HepG2 (cell line): ENCODE measurements around the gene CXCL3. TPM values are rescaled to one million over a fixed set of nuclear protein-coding genes. Genes with fewer than 3 reads are reported as not detected.

Experiments
- ATAC-seq: fragments of 200-7000 bp; cut with Tn5 transposase; 3 replicates; pipeline ENCODE4 v1.9.1; 2020; ENCODE audit warnings: mild to moderate bottlenecking, moderate library complexity
- BruUV-seq: library from RNA; stranded (reverse); fragments of 400-500 nt; replicated peaks from 2 replicates; lab custom pipeline; 2021; lab: Mats Ljungman, UMichigan
- CTCF ChIA-PET: fragments of 300-600 bp; formaldehyde crosslinking; extraction: SDS; loops from one replicate; lab custom pipeline; 2021; ENCODE audit warnings: low total read pairs, inconsistent platforms, low intra/inter-chr PET ratio; lab: Yijun Ruan, JAX
- POLR2A ChIA-PET: fragments of 350-600 bp; sonication (Branson Sonifier 250); formaldehyde crosslinking; loops from one replicate; lab custom pipeline; 2020; ENCODE audit warnings: antibody characterized with exemption, inconsistent platforms; lab: Yijun Ruan, JAX
- DNase-seq: peaks from one replicate; pipeline ENCODE4 v3.0.0-alpha.2; 2015; ENCODE audit warnings: low spot score
- FAIRE-seq: peaks from 3 replicates; lab custom pipeline; 2011; peaks lifted over from hg19 to GRCh38; lab: Jason Lieb, UNC
- H2AFZ ChIP-seq: one replicate; pipeline ENCODE4 v1.6.1; 2011; ENCODE audit warnings: low read length, inconsistent platforms
- H3K27ac ChIP-seq: fragments of 300-600 bp; 3 replicates; pipeline ENCODE4 v1.8.0; 2011; ENCODE audit warnings: mixed run types, mild to moderate bottlenecking, mixed read lengths, low read length, inconsistent platforms; ENCODE audit not compliant: insufficient read depth; ENCODE audit errors: extremely low read length
- H3K27me3 ChIP-seq, 2 experiments: fragments of 200-600 bp in 1 of 2; 2 replicates in 1 of 2; 3 replicates in 1 of 2; pipeline versions ENCODE4 v1.6.0 to v1.8.0; 2011; ENCODE audit warnings: low read length in 2 of 2, mild to moderate bottlenecking in 2 of 2, moderate library complexity in 2 of 2, inconsistent platforms in 1 of 2; ENCODE audit not compliant: insufficient read depth in 2 of 2, control insufficient read depth in 1 of 2
- H3K36me3 ChIP-seq, 2 experiments: fragments of 200-600 bp in 1 of 2; replicated peaks in 1 of 2; 2 replicates in 1 of 2; 3 replicates in 1 of 2; pipeline versions ENCODE4 v1.5.1 to v1.8.0; 2011; ENCODE audit warnings: low read length in 2 of 2, inconsistent platforms in 1 of 2; ENCODE audit not compliant: insufficient read depth in 2 of 2, control insufficient read depth in 1 of 2
- H3K4me1 ChIP-seq: 2 replicates; pipeline ENCODE4 v1.5.1; 2012; ENCODE audit warnings: low read length, inconsistent platforms; ENCODE audit not compliant: insufficient read depth
- H3K4me2 ChIP-seq: 2 replicates; pipeline ENCODE4 v1.6.0; 2011; ENCODE audit warnings: low read depth, low read length, inconsistent platforms
- H3K4me3 ChIP-seq, 3 experiments: fragments of 200-600 bp in 1 of 3; sonication (generic), shearing (Covaris generic) in 1 of 3; replicated peaks in 1 of 3; 2 replicates each; pipeline ENCODE4 v1.5.1; 2011 to 2016; ENCODE audit warnings: low read length in 3 of 3, inconsistent platforms in 2 of 3, low read depth in 2 of 3, mild to moderate bottlenecking in 2 of 3, control low read depth in 1 of 3, mixed read lengths in 1 of 3; ENCODE audit not compliant: insufficient read depth in 1 of 3
- H3K79me2 ChIP-seq: one replicate; pipeline ENCODE4 v1.6.1; 2011; ENCODE audit warnings: low read length, inconsistent platforms; ENCODE audit not compliant: insufficient read depth
- H3K9ac ChIP-seq: 2 replicates; pipeline ENCODE4 v1.6.0; 2011; ENCODE audit warnings: mild to moderate bottlenecking, low read depth, low read length, inconsistent platforms; ENCODE audit not compliant: insufficient read depth
- H3K9me3 ChIP-seq: 2 replicates; pipeline ENCODE4 v1.5.1; 2012; ENCODE audit warnings: mild to moderate bottlenecking, low read length
- H4K20me1 ChIP-seq: 2 replicates; pipeline ENCODE4 v1.6.0; 2011; ENCODE audit warnings: inconsistent platforms, mild to moderate bottlenecking, low read length, moderate library complexity; ENCODE audit not compliant: insufficient read depth
- CEBPG ChIP-seq: IDR thresholded peaks from 2 replicates; pipeline ENCODE4 v1.6.1; 2016
- FOSL2 ChIP-seq: sonication (generic); formaldehyde crosslinking; IDR thresholded peaks from 2 replicates; pipeline ENCODE4 v1.4.0; 2020; ENCODE audit warnings: missing genetic modification reagents
- IKZF1 ChIP-seq: fragments of 450-650 bp; IDR thresholded peaks from 2 replicates; pipeline ENCODE4 v1.7.1; 2016
- KMT2A ChIP-seq: sonication (generic); formaldehyde crosslinking; IDR thresholded peaks from 2 replicates; pipeline ENCODE4 v1.4.0; 2020; ENCODE audit warnings: missing genetic modification reagents
- POLR2AphosphoS5 ChIP-seq: IDR thresholded peaks from 2 replicates; pipeline ENCODE4 v1.6.1; 2012; ENCODE audit warnings: low read depth, low read length
- SIX4 ChIP-seq: sonication (generic); formaldehyde crosslinking; IDR thresholded peaks from 2 replicates; pipeline ENCODE4 v1.4.0; 2020; ENCODE audit warnings: missing genetic modification reagents
- SMC3 ChIP-seq: IDR thresholded peaks from 2 replicates; pipeline ENCODE4 v1.6.1; 2011; ENCODE audit warnings: low read length, improper control_type of control experiment
- ZFP36 ChIP-seq: fragments of 150-350 bp; IDR thresholded peaks from 2 replicates; pipeline ENCODE4 v1.6.1; 2018; ENCODE audit warnings: borderline replicate concordance, low read length, low read depth; ENCODE audit not compliant: partially characterized antibody
- ZNF468 ChIP-seq: sonication (generic); formaldehyde crosslinking; IDR thresholded peaks from 2 replicates; pipeline ENCODE4 v1.8.0; 2022; ENCODE audit warnings: mild to moderate bottlenecking, moderate library complexity, missing genetic modification reagents
- WGBS: methylation state at CpG from one replicate; pipeline ENCODE4 v1.1.6; 2017; ENCODE audit warnings: low lambda C conversion rate; 5-methylcytosine and 5-hydroxymethylcytosine counted together
- in situ Hi-C: cut with HindIII; loops from 2 replicates; pipeline ENCODE4 v1.10.0; 2017; ENCODE audit warnings: low pct_unique_long_range_greater_than_20kb; ENCODE audit not compliant: extremely low pct_ligation_motif_present
- intact Hi-C: fragments of 100-400 bp; cut with micrococcal nuclease; formaldehyde crosslinking; loops from one replicate; pipeline ENCODE4 v1.10.0; 2022; ENCODE audit not compliant: unreplicated experiment
- polyA plus RNA-seq, 8 experiments: library from polyadenylated mRNA; depleted of rRNA in 3 of 8; stranded (reverse) in 7 of 8; unstranded in 1 of 8; fragments of >200 nt; fragmentation: Illumina TruSeq in 4 of 8; extraction: Trizol in 4 of 8; gene quantifications; 2 replicates each; pipeline versions ENCODE4 v1.2.1 to v1.2.3, GENCODE V29; 2011 to 2016; ENCODE audit warnings: low read depth in 4 of 8, missing spikeins in 1 of 8, mixed read lengths in 1 of 8; ENCODE audit not compliant: insufficient read depth in 1 of 8
- total RNA-seq, 5 experiments: library from RNA; depleted of rRNA; stranded (reverse); fragments of >200 nt; fragmentation: Illumina TruSeq; extraction: Trizol; gene quantifications; 2 replicates each; pipeline ENCODE4 v1.2.3, GENCODE V29; 2016; ENCODE audit warnings: low read depth in 1 of 5
- TF ChIP-seq, protein P1 (sequence below): sonication (generic); formaldehyde crosslinking; conservative IDR thresholded peaks from 2 replicates; pipeline ENCODE4 v1.8.0; 2022; ENCODE audit warnings: mild to moderate bottlenecking, moderate library complexity, missing genetic modification reagents
- TF ChIP-seq, protein P2 (sequence below): sonication (generic); formaldehyde crosslinking; IDR thresholded peaks from 2 replicates; pipeline ENCODE4 v1.4.0; 2020; ENCODE audit warnings: missing genetic modification reagents; ENCODE audit errors: not compliant biosample characterization
- TF ChIP-seq, protein P3 (sequence below): sonication (generic); formaldehyde crosslinking; IDR thresholded peaks from 2 replicates; pipeline ENCODE4 v1.4.0; 2020; ENCODE audit warnings: missing genetic modification reagents
- TF ChIP-seq, protein P4 (sequence below): sonication (generic); formaldehyde crosslinking; IDR thresholded peaks from 2 replicates; pipeline ENCODE4 v1.4.0; 2020; ENCODE audit warnings: mild to moderate bottlenecking, missing genetic modification reagents
- TF ChIP-seq, protein P5 (sequence below): sonication (generic); formaldehyde crosslinking; IDR thresholded peaks from 2 replicates; pipeline ENCODE4 v1.4.0; 2020; ENCODE audit warnings: missing genetic modification reagents
- TF ChIP-seq, protein P6 (sequence below): IDR thresholded peaks from 2 replicates; pipeline ENCODE4 v1.6.1; 2016; ENCODE audit warnings: low read depth

Gene CXCL3
- total and polyA plus RNA-seq, 2 of the 13 experiments (the other 11 are each of a cell fraction or from before 2014, with no cell fraction given): 0.13 TPM; not detected in 1

DNA sequence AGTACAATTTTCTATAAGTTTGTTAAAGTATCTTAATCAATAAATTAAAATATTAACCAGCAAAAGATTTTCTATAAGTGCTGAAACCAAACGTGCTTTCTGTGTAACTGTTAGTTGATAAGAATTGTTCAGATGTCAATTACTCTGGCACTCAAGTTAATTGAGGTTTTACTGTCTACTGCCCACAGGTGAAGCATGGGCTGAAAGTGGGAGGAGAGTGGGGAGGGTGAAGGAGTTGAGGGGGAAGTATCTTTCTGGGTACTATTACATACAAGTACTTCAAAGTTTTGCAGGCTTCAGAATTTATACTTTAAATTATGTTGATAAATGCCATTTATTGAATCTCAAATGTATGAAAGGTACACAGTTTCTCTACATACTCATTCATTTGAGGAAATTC lies 19.1 kb upstream of the CXCL3 start:
- no peak overlapping the region for H3K4me3 ChIP-seq
- CTCF ChIA-PET: no interaction called here
- POLR2A ChIA-PET: no interaction called here
- DNase-seq (no peak), ATAC-seq (no peak), FAIRE-seq (no peak)
- intact Hi-C loops: no loop called here
- no peaks in the 10 kb centered on the region for H3K9me3 ChIP-seq
- H3K79me2 ChIP-seq: no peaks in the 10 kb centered on the region
- in situ Hi-C loops: no loop called here
- H2AFZ ChIP-seq: no peak overlapping the region
- H4K20me1 ChIP-seq: no peaks in the 10 kb centered on the region
- no peak overlapping the region for H3K27ac ChIP-seq
- no peaks in the 10 kb centered on the region for H3K27me3 ChIP-seq
- H3K4me2 ChIP-seq: no peak overlapping the region
- no peaks in the 10 kb centered on the region for H3K36me3 ChIP-seq
- 0% methylated on average over 1 of the region's 1 CpG for WGBS
- H3K9ac ChIP-seq: no peak overlapping the region
- H3K4me1 ChIP-seq: no peaks in the 10 kb centered on the region
- BruUV-seq: no TSS peak
- TF ChIP-seq, protein P1, sequence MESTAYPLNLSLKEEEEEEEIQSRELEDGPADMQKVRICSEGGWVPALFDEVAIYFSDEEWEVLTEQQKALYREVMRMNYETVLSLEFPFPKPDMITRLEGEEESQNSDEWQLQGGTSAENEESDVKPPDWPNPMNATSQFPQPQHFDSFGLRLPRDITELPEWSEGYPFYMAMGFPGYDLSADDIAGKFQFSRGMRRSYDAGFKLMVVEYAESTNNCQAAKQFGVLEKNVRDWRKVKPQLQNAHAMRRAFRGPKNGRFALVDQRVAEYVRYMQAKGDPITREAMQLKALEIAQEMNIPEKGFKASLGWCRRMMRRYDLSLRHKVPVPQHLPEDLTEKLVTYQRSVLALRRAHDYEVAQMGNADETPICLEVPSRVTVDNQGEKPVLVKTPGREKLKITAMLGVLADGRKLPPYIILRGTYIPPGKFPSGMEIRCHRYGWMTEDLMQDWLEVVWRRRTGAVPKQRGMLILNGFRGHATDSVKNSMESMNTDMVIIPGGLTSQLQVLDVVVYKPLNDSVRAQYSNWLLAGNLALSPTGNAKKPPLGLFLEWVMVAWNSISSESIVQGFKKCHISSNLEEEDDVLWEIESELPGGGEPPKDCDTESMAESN (CRISPR knock-in tag): no peak
- TF ChIP-seq POLR2AphosphoS5 (no peak), KMT2A (CRISPR knock-in tag) (no peak), IKZF1 (no peak), ZNF468 (CRISPR knock-in tag) (no peak), FOSL2 (CRISPR knock-in tag) (no peak), SIX4 (CRISPR knock-in tag) (no peak), CEBPG (CRISPR knock-in tag) (no peak), ZFP36 (no peak), SMC3 (no peak)
- TF ChIP-seq, protein P2, sequence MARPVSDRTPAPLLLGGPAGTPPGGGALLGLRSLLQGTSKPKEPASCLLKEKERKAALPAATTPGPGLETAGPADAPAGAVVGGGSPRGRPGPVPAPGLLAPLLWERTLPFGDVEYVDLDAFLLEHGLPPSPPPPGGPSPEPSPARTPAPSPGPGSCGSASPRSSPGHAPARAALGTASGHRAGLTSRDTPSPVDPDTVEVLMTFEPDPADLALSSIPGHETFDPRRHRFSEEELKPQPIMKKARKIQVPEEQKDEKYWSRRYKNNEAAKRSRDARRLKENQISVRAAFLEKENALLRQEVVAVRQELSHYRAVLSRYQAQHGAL: no peak
- TF ChIP-seq, protein P3, sequence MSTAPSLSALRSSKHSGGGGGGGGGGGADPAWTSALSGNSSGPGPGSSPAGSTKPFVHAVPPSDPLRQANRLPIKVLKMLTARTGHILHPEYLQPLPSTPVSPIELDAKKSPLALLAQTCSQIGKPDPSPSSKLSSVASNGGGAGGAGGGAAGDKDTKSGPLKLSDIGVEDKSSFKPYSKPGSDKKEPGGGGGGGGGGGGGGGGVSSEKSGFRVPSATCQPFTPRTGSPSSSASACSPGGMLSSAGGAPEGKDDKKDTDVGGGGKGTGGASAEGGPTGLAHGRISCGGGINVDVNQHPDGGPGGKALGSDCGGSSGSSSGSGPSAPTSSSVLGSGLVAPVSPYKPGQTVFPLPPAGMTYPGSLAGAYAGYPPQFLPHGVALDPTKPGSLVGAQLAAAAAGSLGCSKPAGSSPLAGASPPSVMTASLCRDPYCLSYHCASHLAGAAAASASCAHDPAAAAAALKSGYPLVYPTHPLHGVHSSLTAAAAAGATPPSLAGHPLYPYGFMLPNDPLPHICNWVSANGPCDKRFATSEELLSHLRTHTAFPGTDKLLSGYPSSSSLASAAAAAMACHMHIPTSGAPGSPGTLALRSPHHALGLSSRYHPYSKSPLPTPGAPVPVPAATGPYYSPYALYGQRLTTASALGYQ: no peak
- TF ChIP-seq, protein P4, sequence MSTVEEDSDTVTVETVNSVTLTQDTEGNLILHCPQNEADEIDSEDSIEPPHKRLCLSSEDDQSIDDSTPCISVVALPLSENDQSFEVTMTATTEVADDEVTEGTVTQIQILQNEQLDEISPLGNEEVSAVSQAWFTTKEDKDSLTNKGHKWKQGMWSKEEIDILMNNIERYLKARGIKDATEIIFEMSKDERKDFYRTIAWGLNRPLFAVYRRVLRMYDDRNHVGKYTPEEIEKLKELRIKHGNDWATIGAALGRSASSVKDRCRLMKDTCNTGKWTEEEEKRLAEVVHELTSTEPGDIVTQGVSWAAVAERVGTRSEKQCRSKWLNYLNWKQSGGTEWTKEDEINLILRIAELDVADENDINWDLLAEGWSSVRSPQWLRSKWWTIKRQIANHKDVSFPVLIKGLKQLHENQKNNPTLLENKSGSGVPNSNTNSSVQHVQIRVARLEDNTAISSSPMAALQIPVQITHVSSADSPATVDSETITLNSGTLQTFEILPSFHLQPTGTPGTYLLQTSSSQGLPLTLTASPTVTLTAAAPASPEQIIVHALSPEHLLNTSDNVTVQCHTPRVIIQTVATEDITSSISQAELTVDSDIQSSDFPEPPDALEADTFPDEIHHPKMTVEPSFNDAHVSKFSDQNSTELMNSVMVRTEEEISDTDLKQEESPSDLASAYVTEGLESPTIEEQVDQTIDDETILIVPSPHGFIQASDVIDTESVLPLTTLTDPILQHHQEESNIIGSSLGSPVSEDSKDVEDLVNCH: no peak
- TF ChIP-seq, protein P5, sequence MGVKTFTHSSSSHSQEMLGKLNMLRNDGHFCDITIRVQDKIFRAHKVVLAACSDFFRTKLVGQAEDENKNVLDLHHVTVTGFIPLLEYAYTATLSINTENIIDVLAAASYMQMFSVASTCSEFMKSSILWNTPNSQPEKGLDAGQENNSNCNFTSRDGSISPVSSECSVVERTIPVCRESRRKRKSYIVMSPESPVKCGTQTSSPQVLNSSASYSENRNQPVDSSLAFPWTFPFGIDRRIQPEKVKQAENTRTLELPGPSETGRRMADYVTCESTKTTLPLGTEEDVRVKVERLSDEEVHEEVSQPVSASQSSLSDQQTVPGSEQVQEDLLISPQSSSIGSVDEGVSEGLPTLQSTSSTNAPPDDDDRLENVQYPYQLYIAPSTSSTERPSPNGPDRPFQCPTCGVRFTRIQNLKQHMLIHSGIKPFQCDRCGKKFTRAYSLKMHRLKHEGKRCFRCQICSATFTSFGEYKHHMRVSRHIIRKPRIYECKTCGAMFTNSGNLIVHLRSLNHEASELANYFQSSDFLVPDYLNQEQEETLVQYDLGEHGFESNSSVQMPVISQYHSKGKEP (CRISPR knock-in tag): no peak
- TF ChIP-seq, protein P6, sequence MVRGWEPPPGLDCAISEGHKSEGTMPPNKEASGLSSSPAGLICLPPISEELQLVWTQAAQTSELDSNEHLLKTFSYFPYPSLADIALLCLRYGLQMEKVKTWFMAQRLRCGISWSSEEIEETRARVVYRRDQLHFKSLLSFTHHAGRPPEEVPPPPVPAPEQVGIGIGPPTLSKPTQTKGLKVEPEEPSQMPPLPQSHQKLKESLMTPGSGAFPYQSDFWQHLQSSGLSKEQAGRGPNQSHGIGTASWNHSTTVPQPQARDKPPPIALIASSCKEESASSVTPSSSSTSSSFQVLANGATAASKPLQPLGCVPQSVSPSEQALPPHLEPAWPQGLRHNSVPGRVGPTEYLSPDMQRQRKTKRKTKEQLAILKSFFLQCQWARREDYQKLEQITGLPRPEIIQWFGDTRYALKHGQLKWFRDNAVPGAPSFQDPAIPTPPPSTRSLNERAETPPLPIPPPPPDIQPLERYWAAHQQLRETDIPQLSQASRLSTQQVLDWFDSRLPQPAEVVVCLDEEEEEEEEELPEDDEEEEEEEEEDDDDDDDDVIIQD: no peak
